Measurements from ENCODE around the gene IBA57. TPM values are rescaled to one million over a fixed set of nuclear protein-coding genes. Genes with fewer than 3 reads are reported as not detected.

The IBA57 gene
- total RNA-seq, 4 donors from 2014 or later = 3.7 to 11.8 (median 6.6) TPM

DNA sequence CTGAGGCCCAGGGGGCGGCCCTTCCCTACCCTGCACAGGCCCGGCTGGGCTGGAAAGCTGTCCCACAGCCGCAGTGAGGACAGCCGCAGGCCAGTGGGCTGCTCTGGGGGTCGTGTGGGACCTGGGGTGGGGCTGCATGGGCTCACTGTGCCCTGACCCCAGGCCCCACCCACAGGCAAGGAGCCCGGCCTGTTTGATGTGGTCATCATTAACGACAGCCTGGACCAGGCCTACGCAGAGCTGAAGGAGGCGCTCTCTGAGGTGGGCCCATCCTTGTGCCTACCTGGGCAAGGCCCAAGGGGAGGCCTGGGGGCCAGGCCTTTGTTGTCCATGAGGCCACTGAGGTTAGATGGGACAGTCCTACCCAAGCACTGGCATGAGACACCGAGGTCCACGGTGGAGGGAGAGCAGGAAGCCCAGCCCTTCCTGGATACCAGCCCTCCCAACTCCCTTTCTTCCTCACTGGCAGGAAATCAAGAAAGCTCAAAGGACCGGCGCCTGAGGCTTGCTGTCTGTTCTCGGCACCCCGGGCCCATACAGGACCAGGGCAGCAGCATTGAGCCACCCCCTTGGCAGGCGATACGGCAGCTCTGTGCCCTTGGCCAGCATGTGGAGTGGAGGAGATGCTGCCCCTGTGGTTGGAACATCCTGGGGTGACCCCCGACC is 17.3 kb upstream of the IBA57 start:
- Histone ChIP-seq H3K4me3 (no peak overlapping the region), H3K27ac (replicated peaks in 1 of 4) (peak overlapping the region; percentile 85 to 95 (median 90)), H3K9me3 (no peaks in the 10 kb centered on the region), H3K4me1 (peaks cover 61 to 95% (median 87%) of the 10 kb centered on the region in 4 donors), H3K36me3 (peaks cover 7 to 43% (median 39%) of the 10 kb centered on the region in 4 donors), H3K27me3 (no peaks in the 10 kb centered on the region)
- intact Hi-C loops (cut with DNase I) = no loop called here
- no peak for DNase-seq (ENCODE audit: extremely low spot score)
- WGBS = 49% methylated on average over 5 of the region's 18 CpGs
- TF ChIP-seq EP300 (IDR thresholded peaks at IDR 0.05) = no peak
- no peak for TF ChIP-seq POLR2A (IDR thresholded peaks at IDR 0.05; ENCODE audit: low read depth)
- TF ChIP-seq, protein P1, sequence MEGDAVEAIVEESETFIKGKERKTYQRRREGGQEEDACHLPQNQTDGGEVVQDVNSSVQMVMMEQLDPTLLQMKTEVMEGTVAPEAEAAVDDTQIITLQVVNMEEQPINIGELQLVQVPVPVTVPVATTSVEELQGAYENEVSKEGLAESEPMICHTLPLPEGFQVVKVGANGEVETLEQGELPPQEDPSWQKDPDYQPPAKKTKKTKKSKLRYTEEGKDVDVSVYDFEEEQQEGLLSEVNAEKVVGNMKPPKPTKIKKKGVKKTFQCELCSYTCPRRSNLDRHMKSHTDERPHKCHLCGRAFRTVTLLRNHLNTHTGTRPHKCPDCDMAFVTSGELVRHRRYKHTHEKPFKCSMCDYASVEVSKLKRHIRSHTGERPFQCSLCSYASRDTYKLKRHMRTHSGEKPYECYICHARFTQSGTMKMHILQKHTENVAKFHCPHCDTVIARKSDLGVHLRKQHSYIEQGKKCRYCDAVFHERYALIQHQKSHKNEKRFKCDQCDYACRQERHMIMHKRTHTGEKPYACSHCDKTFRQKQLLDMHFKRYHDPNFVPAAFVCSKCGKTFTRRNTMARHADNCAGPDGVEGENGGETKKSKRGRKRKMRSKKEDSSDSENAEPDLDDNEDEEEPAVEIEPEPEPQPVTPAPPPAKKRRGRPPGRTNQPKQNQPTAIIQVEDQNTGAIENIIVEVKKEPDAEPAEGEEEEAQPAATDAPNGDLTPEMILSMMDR (IDR thresholded peaks at IDR 0.05) = no peak
- TF ChIP-seq POLR2AphosphoS5 (IDR thresholded peaks at IDR 0.05) = no peak

DNA sequence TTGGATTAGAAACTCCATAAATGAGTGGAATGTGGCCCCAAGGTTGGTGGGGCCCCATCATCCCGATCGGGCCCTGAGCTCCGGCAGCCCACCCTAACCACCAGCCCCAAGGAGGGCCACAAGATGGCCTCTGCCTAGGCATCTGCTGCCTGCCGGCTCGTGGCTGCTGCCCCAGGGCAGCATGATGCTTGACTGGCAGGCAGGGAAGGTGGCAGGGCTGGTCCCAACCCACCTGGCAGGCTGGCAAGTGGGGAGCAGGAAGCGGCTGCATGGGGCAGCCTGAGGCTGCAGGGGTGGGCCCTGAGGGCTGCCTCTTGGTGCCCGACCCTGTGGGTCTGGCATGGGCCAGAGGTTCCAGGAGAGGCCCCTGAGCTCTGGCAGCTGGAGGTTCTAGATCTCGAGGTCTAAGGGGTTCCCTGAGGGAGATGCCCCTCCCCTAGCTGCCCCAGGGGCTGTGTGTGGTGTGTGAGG is 16.6 kb upstream of the IBA57 start:
- WGBS = 95% methylated on average over 3 of the region's 8 CpGs
- Histone ChIP-seq H3K36me3 (peaks cover 7 to 43% (median 39%) of the 10 kb centered on the region in 4 donors), H3K27me3 (no peaks in the 10 kb centered on the region), H3K4me3 (peak overlapping the region; percentile 44 to 57 (median 49)), H3K27ac (replicated peaks in 1 of 4) (peak overlapping the region; percentile 85 to 95 (median 90)), H3K9me3 (no peaks in the 10 kb centered on the region), H3K4me1 (peaks cover 56 to 88% (median 80%) of the 10 kb centered on the region in 4 donors)
- DNase-seq (ENCODE audit: extremely low spot score) = no peak
- TF ChIP-seq POLR2A (IDR thresholded peaks at IDR 0.05; ENCODE audit: low read depth) = no peak
- TF ChIP-seq, protein P1 (IDR thresholded peaks at IDR 0.05) = no peak
- intact Hi-C loops (cut with DNase I) = no loop called here

DNA sequence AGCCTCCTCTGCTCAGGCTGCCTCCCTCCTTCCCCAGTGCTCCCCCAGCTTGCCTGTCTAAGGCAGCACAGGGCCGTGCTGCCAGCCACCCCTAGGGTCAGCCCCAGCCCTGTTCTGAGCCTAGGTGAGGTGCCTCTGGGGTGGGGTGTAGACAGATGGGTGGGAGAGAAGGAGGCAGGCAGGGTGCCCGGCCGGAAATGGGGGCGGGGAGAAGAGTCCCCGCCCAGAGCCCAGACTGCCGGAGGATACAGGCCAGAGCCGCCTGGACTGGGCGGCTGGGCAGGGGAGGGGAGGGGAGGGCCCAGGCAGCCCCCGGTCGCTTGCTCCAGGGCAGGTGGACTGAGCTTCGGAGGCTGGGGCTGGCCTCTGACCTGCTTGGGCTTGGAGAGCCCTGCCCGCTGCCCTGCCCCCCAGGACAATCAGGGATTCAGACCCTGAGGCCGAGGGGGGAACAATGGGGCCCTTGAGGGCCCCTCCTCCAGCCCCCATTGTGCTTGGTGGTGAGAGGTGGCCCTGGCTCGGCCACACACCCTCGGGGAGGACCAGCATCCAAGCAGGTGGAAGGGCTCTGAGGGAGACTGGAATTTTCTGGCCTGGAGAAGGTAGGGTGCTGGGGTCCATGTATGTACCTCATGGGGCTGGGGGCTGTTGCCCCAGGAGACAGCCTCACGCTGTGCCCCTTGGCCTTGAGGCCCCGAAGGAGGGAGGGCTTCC is 16.0 kb upstream of the IBA57 start, which contains the start of gene GJC2:
TSS of gene GJC2 (plus strand) at position 525 of the 714 bp plus-strand sequence. CDS start 7,829 bp downstream, outside the sequence.
- peaks cover 51 to 82% (median 75%) of the 10 kb centered on the region in 4 donors for H3K4me1 ChIP-seq
- WGBS = 56% methylated on average over 8 of the region's 17 CpGs
- H3K27me3 ChIP-seq = no peaks in the 10 kb centered on the region
- H3K4me3 ChIP-seq = peak within 1 kb of the TSS; percentile 44 to 57 (median 49)
- H3K9me3 ChIP-seq = no peaks in the 10 kb centered on the region
- TF ChIP-seq EP300 (IDR thresholded peaks at IDR 0.05) (no peak), POLR2AphosphoS5 (IDR thresholded peaks at IDR 0.05) (peak; percentile 63 to 68)
- peak within 1 kb of the TSS; percentile 85 to 95 (median 90) for H3K27ac ChIP-seq (replicated peaks in 1 of 4)
- no peak for DNase-seq (ENCODE audit: extremely low spot score)
- peaks cover 7 to 43% (median 42%) of the 10 kb centered on the region in 4 donors for H3K36me3 ChIP-seq
- intact Hi-C loops (cut with DNase I) = no loop called here

DNA sequence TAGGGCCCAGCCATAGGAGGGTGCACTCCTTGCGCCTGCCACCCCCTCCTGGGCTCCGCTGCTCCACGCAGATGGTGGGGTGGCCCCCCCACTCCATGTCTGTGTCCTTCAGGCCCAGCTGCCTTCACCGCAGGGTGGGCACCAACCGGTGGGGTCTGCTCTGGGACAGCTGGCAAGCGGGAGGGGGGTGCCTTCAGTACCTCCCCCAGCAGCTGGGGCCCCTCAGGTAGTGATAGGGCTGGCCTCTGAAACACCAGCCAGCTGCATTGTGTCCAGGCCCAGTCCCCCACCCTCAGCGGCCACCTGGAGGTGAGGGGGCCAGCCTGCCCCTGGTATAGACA is 15.5 kb upstream of the IBA57 start:
- Histone ChIP-seq H3K27ac (replicated peaks in 1 of 4) (peak overlapping the region; percentile 85 to 95 (median 90)), H3K9me3 (no peaks in the 10 kb centered on the region), H3K4me1 (peaks cover 51 to 77% (median 69%) of the 10 kb centered on the region in 4 donors), H3K4me3 (peak overlapping the region; percentile 44 to 57 (median 49)), H3K27me3 (no peaks in the 10 kb centered on the region), H3K36me3 (peaks cover 7 to 45% (median 42%) of the 10 kb centered on the region in 4 donors)
- intact Hi-C loops (cut with DNase I) = no loop called here
- WGBS = 30% methylated on average over 2 of the region's 7 CpGs
- TF ChIP-seq, protein P1 (IDR thresholded peaks at IDR 0.05) = no peak
- no peak for TF ChIP-seq POLR2A (IDR thresholded peaks at IDR 0.05; ENCODE audit: low read depth)
- TF ChIP-seq POLR2AphosphoS5 (IDR thresholded peaks at IDR 0.05) = no peak
- TF ChIP-seq EP300 (IDR thresholded peaks at IDR 0.05) = no peak
- no peak for DNase-seq (ENCODE audit: extremely low spot score)

All from esophagus muscularis mucosa (tissue), 4 donors.